A549 (cell line): ENCODE data around the gene KLHDC3. TPM values are rescaled to one million over a fixed set of nuclear protein-coding genes. Genes with fewer than 3 reads are reported as not detected.
A peak's percentile ranks its signal among the peaks of the same experiment; 100 is the strongest.

Experiments
- ATOH8 ChIP-seq: fragments of 250-450 bp; sonication (Bioruptor Pico); IDR thresholded peaks from 2 replicates; pipeline ENCODE4 v1.5.0; 2020; ENCODE audit warnings: low read depth, mild to moderate bottlenecking, moderate library complexity
- BCL3 ChIP-seq: fragments of >200 bp; sonication (Bioruptor Twin); formaldehyde crosslinking; IDR thresholded peaks from 3 replicates; pipeline ENCODE4 v1.6.1; 2016
- CBX2 ChIP-seq: fragments of 200-600 bp; sonication (generic); IDR thresholded peaks from 2 replicates; pipeline ENCODE4 v1.6.1; 2016; ENCODE audit warnings: low read depth, mild to moderate bottlenecking, borderline replicate concordance
- CBX8 ChIP-seq: fragments of 200-600 bp; sonication (generic); IDR thresholded peaks from 2 replicates; pipeline ENCODE4 v1.6.1; 2016
- CEBPB ChIP-seq, 2 experiments: fragments of >200 bp in 1 of 2; sonication (Bioruptor Twin) in 1 of 2; formaldehyde crosslinking in 1 of 2; IDR thresholded peaks; 2 replicates each; pipeline ENCODE4 v1.6.1; 2012 to 2016
- CHD2 ChIP-seq: fragments of 150-350 bp; IDR thresholded peaks from 2 replicates; pipeline ENCODE4 v1.6.1; 2014; ENCODE audit warnings: low read length; ENCODE audit not compliant: partially characterized antibody
- CHD4 ChIP-seq: fragments of 200-600 bp; sonication (generic); IDR thresholded peaks from 2 replicates; pipeline ENCODE4 v1.6.1; 2016; ENCODE audit warnings: antibody characterized with exemption, mild to moderate bottlenecking, borderline replicate concordance
- EHF ChIP-seq: fragments of 250-450 bp; sonication (Bioruptor Pico); IDR thresholded peaks from 2 replicates; pipeline ENCODE4 v1.5.0; 2020; ENCODE audit warnings: mild to moderate bottlenecking
- EHMT2 ChIP-seq: fragments of 200-600 bp; sonication (generic); IDR thresholded peaks from 2 replicates; pipeline ENCODE4 v1.6.1; 2016; ENCODE audit warnings: antibody characterized with exemption, low read depth, mild to moderate bottlenecking, moderate library complexity
- ESRRA ChIP-seq: fragments of 150-350 bp; IDR thresholded peaks from 2 replicates; pipeline ENCODE4 v1.6.1; 2014; ENCODE audit warnings: mild to moderate bottlenecking, low read length, borderline replicate concordance
- FOSB ChIP-seq: fragments of 250-450 bp; sonication (Bioruptor Pico); IDR thresholded peaks from 2 replicates; pipeline ENCODE4 v1.5.0; 2020; ENCODE audit warnings: mild to moderate bottlenecking, moderate library complexity
- FOSL2 ChIP-seq, 2 experiments: fragments of 450-650 bp in 1 of 2; fragments of >200 bp in 1 of 2; sonication (Bioruptor Twin) in 1 of 2; formaldehyde crosslinking; IDR thresholded peaks; 2 replicates each; pipeline versions ENCODE4 v1.5.0 to v1.6.1; 2016 to 2020; ENCODE audit warnings: mild to moderate bottlenecking in 1 of 2, moderate library complexity in 1 of 2
- GATA3 ChIP-seq: IDR thresholded peaks from 2 replicates; pipeline ENCODE4 v1.6.1; 2012; ENCODE audit warnings: borderline replicate concordance
- HDAC2 ChIP-seq: fragments of 200-600 bp; sonication (generic); IDR thresholded peaks from 2 replicates; pipeline ENCODE4 v1.6.1; 2016
- HES2 ChIP-seq: fragments of >200 bp; sonication (Bioruptor Twin); formaldehyde crosslinking; IDR thresholded peaks from 2 replicates; pipeline ENCODE4 v1.6.1; 2016
- HEYL ChIP-seq: fragments of 250-450 bp; sonication (Bioruptor Pico); IDR thresholded peaks from 2 replicates; pipeline ENCODE4 v1.8.0; 2021; ENCODE audit warnings: mild to moderate bottlenecking, moderate library complexity
- HOXB13 ChIP-seq: fragments of 250-450 bp; sonication (Bioruptor Pico); IDR thresholded peaks from 2 replicates; pipeline ENCODE4 v1.5.0; 2020; ENCODE audit warnings: low read depth, mild to moderate bottlenecking, moderate library complexity
- HOXB5 ChIP-seq: fragments of 250-450 bp; sonication (Bioruptor Pico); IDR thresholded peaks from 2 replicates; pipeline ENCODE4 v1.5.0; 2020; ENCODE audit warnings: mild to moderate bottlenecking, moderate library complexity
- JUN ChIP-seq, 2 experiments: fragments of >200 bp; sonication (Bioruptor Twin); formaldehyde crosslinking; IDR thresholded peaks; 2 replicates in 1 of 2; 3 replicates in 1 of 2; pipeline ENCODE4 v1.6.1; 2016 to 2017
- MAFK ChIP-seq: fragments of 450-650 bp; IDR thresholded peaks from 2 replicates; pipeline ENCODE4 v1.6.1; 2014; ENCODE audit not compliant: partially characterized antibody
- MAZ ChIP-seq: fragments of 150-350 bp; IDR thresholded peaks from 2 replicates; pipeline ENCODE4 v1.6.1; 2014; ENCODE audit warnings: antibody characterized with exemption, low read depth, low read length, borderline replicate concordance
- MYC ChIP-seq: IDR thresholded peaks from 2 replicates; pipeline ENCODE4 v1.6.1; 2012; ENCODE audit warnings: mild to moderate bottlenecking, inconsistent platforms, low read length, improper control_type of control experiment, borderline replicate concordance
- NFE2L2 ChIP-seq: fragments of 150-350 bp; conservative IDR thresholded peaks from 2 replicates; pipeline ENCODE4 v1.6.1; 2014; ENCODE audit warnings: low read length
- NPAS2 ChIP-seq: fragments of 250-450 bp; sonication (Bioruptor Pico); IDR thresholded peaks from 2 replicates; pipeline ENCODE4 v1.8.0; 2022; ENCODE audit warnings: mild to moderate bottlenecking, moderate library complexity, borderline replicate concordance
- NR3C1 ChIP-seq: fragments of >200 bp; sonication (Bioruptor Twin); formaldehyde crosslinking; IDR thresholded peaks from 3 replicates; pipeline ENCODE4 v1.6.1; 2017
- PBX3 ChIP-seq: IDR thresholded peaks from 2 replicates; pipeline ENCODE4 v1.6.1; 2012
- POLR2A ChIP-seq: IDR thresholded peaks from 2 replicates; pipeline ENCODE4 v1.6.1; 2012; ENCODE audit warnings: mild to moderate bottlenecking, low read length
- RAD21 ChIP-seq, 2 experiments: fragments of >200 bp in 1 of 2; sonication (Bioruptor Twin) in 1 of 2; formaldehyde crosslinking in 1 of 2; IDR thresholded peaks in 1 of 2; conservative IDR thresholded peaks in 1 of 2; 2 replicates in 1 of 2; 3 replicates in 1 of 2; pipeline ENCODE4 v1.6.1; 2012 to 2018; ENCODE audit warnings: inconsistent platforms in 1 of 2
- RARB ChIP-seq: fragments of 250-450 bp; sonication (Bioruptor Pico); IDR thresholded peaks from 2 replicates; pipeline ENCODE4 v1.8.0; 2021; ENCODE audit warnings: mild to moderate bottlenecking, moderate library complexity
- RCOR1 ChIP-seq: fragments of 150-350 bp; IDR thresholded peaks from 2 replicates; pipeline ENCODE4 v1.6.1; 2014; ENCODE audit warnings: antibody characterized with exemption, low read length, low read depth
- REST ChIP-seq: fragments of 200-600 bp; sonication (generic); IDR thresholded peaks from 2 replicates; pipeline ENCODE4 v1.6.1; 2016; ENCODE audit warnings: antibody characterized with exemption, mild to moderate bottlenecking, moderate library complexity
- RFX5 ChIP-seq: fragments of 450-650 bp; IDR thresholded peaks from 2 replicates; pipeline ENCODE4 v1.7.1; 2014; ENCODE audit warnings: antibody characterized with exemption, mild to moderate bottlenecking, moderate library complexity
- RNF2 ChIP-seq: fragments of 200-600 bp; sonication (generic); IDR thresholded peaks from 2 replicates; pipeline ENCODE4 v1.6.1; 2016; ENCODE audit warnings: low read depth, mild to moderate bottlenecking, antibody characterized with exemption, moderate library complexity, borderline replicate concordance
- SMC3 ChIP-seq: fragments of >200 bp; sonication (Bioruptor Twin); formaldehyde crosslinking; IDR thresholded peaks from 3 replicates; pipeline ENCODE4 v1.6.1; 2018; ENCODE audit warnings: inconsistent platforms
- TFCP2L1 ChIP-seq: fragments of 250-450 bp; sonication (Bioruptor Pico); IDR thresholded peaks from 2 replicates; pipeline ENCODE4 v1.5.0; 2021; ENCODE audit warnings: mild to moderate bottlenecking
- USF2 ChIP-seq: fragments of 450-650 bp; IDR thresholded peaks from 2 replicates; pipeline ENCODE4 v1.6.1; 2014; ENCODE audit warnings: antibody characterized with exemption
- ZSCAN20 ChIP-seq: fragments of 250-450 bp; sonication (Bioruptor Pico); IDR thresholded peaks from 2 replicates; pipeline ENCODE4 v1.8.0; 2022; ENCODE audit warnings: mild to moderate bottlenecking, moderate library complexity
- polyA plus RNA-seq, 4 experiments: library from polyadenylated mRNA; depleted of rRNA in 3 of 4; stranded (reverse); fragments of >200 nt; fragmentation: RNase III in 1 of 4; extraction: RNeasy Plus Mini Kit Qiagen cat#74134 plus additional on column Dnase treatment in 1 of 4; gene quantifications; 2 replicates in 3 of 4; 3 replicates in 1 of 4; pipeline ENCODE4 v1.2.3, GENCODE V29; 2011 to 2017

KLHDC3 gene
- polyA plus RNA-seq, 2 of the 4 experiments (the other 2 are of a cell fraction), result 18.8 to 28.0 TPM

- TF ChIP-seq ATOH8 (CRISPR knock-in tag) (no peak), HEYL (no peak), HDAC2 (no peak), FOSL2 (IDR thresholded peaks at IDR 0.05) (no peak), FOSL2 (CRISPR knock-in tag; IDR thresholded peaks at IDR 0.05) (peak; percentile 7; the same call in 1 of the 2 replicates), EHF (CRISPR knock-in tag) (no peak), RARB (no peak), CHD4 (no peak), BCL3 (peak; percentile 66; the same call in 2 of the 3 replicates), EHMT2 (no peak), NPAS2 (CRISPR knock-in tag) (no peak), HOXB5 (CRISPR knock-in tag) (no peak), MAFK (no peak), ZSCAN20 (CRISPR knock-in tag) (no peak), SMC3 (no peak), TFCP2L1 (CRISPR knock-in tag) (peak; percentile 86; the same call in 1 of the 2 replicates), CBX8 (no peak), USF2 (no peak), RCOR1 (no peak), CBX2 (no peak), MYC (no peak), CHD2 (no peak), GATA3 (peak; percentile 21; the same call in 1 of the 2 replicates), HOXB13 (CRISPR knock-in tag) (no peak), RFX5 (no peak), MAZ (peak; percentile 62; the same call in 1 of the 2 replicates), POLR2A (peak; percentile 80), HES2 (no peak), RAD21 (conservative IDR thresholded peaks at IDR 0.05 in 1 of 2, IDR thresholded peaks at IDR 0.05 in 1 of 2) (no peak), REST (no peak), CEBPB (IDR thresholded peaks at IDR 0.05) (no peak), ESRRA (no peak), FOSB (CRISPR knock-in tag) (no peak), JUN (IDR thresholded peaks at IDR 0.05) (peak; percentile 79 to 87; a peak in 3 of 5 replicates), RNF2 (no peak), PBX3 (peak; percentile 62; the same call in 1 of the 2 replicates), NFE2L2 (no peak), NR3C1 (no peak)
Measured at GRCh38 chr6:43053545-43054205, 39.6 kb downstream of the KLHDC3 start, which contains the start of gene CUL7 (continued).
